Stomach (tissue), 9 donors: Measurements from ENCODE around the gene PIM3. TPM values are rescaled to one million over a fixed set of nuclear protein-coding genes. Genes with fewer than 3 reads are reported as not detected.

ENCODE experiments used
- DNase-seq, 2 donors: peaks; one replicate each; pipeline versions ENCODE4 v3.0.0 to v3.0.0-alpha.2; 2013 to 2019
- H3K27ac ChIP-seq, 5 donors: fragments of 200-600 bp in 4 of 5; sonication (generic) in 4 of 5; one replicate each; pipeline ENCODE4 v1.5.1; 2013 to 2019; ENCODE audit warnings: mild to moderate bottlenecking in 1 of 5, moderate library complexity in 1 of 5
- H3K27me3 ChIP-seq, 3 donors: fragments of 200-600 bp; sonication (generic); one replicate each; pipeline ENCODE4 v1.5.1; 2017 to 2019; ENCODE audit warnings: mixed run types in 1 of 3
- H3K36me3 ChIP-seq, 4 donors: fragments of 200-600 bp; sonication (generic); 1 replicate in 3 of 4; 2 replicates in 1 of 4; pipeline ENCODE4 v1.5.1; 2016 to 2019
- H3K4me1 ChIP-seq, 4 donors: fragments of 200-600 bp; sonication (generic); one replicate each; pipeline ENCODE4 v1.5.1; 2016 to 2019
- H3K4me3 ChIP-seq, 4 donors: fragments of 200-600 bp; sonication (generic) in 3 of 4; one replicate each; pipeline ENCODE4 v1.5.1; 2016 to 2019; ENCODE audit warnings: mild to moderate bottlenecking in 1 of 4
- H3K9me3 ChIP-seq, 4 donors: fragments of 200-600 bp; sonication (generic); one replicate each; pipeline ENCODE4 v1.5.1; 2016 to 2019
- EP300 ChIP-seq: sonication (generic); formaldehyde crosslinking; IDR thresholded peaks from one replicate; pipeline ENCODE4 v1.6.1; 2017; ENCODE audit warnings: antibody characterized with exemption
- POLR2A ChIP-seq, 4 donors: fragments of 450-650 bp; IDR thresholded peaks; one replicate each; pipeline ENCODE4 v1.6.1; 2016; ENCODE audit warnings: antibody characterized with exemption in 4 of 4, control low read depth in 2 of 4, mild to moderate bottlenecking in 1 of 4, moderate library complexity in 1 of 4
- POLR2AphosphoS5 ChIP-seq, 3 donors: sonication (generic); formaldehyde crosslinking; IDR thresholded peaks; one replicate each; pipeline ENCODE4 v1.6.1; 2016; ENCODE audit warnings: antibody characterized with exemption in 3 of 3
- WGBS, 5 donors: extraction: QIAGEN DNeasy Blood & Tissue Kit in 3 of 5; methylation state at CpG; one replicate each; pipeline versions ENCODE4 v1.1.5 to v1.1.7; 2013 to 2018; 5-methylcytosine and 5-hydroxymethylcytosine counted together
- intact Hi-C: fragments of 100-400 bp; cut with DNase I; formaldehyde crosslinking; loops from one replicate; pipeline ENCODE4 v1.15.1; 2023; ENCODE audit warnings: low total_unique reads
- polyA plus RNA-seq, 3 donors: library from polyadenylated mRNA; stranded (reverse); fragments of 200-250 nt; gene quantifications; one replicate each; pipeline ENCODE4 v1.2.3, GENCODE V29; 2013
- total RNA-seq, 5 donors: library from RNA; depleted of rRNA; stranded (reverse); fragments of >200 nt; gene quantifications; one replicate each; pipeline versions ENCODE4 v1.1.0 to v1.2.3, GENCODE V29; 2014 to 2016
- TF ChIP-seq, protein P1 (sequence below), 7 experiments: fragments of 450-650 bp in 4 of 7; fragments of 200-600 bp in 3 of 7; sonication (generic) in 3 of 7; IDR thresholded peaks; one replicate each; pipeline ENCODE4 v1.5.1; 2016 to 2019; ENCODE audit warnings: antibody characterized with exemption in 7 of 7, control low read depth in 2 of 7, mild to moderate bottlenecking in 1 of 7
- donor health status: healthy with polysubstance abuse.
- donor health status: Bipolar disorder and iron deficiency.
- donor health status: healthy.

Gene PIM3
- total and polyA plus RNA-seq, 8 donors, result 51.9 to 802 (median 84.6) TPM

DNA sequence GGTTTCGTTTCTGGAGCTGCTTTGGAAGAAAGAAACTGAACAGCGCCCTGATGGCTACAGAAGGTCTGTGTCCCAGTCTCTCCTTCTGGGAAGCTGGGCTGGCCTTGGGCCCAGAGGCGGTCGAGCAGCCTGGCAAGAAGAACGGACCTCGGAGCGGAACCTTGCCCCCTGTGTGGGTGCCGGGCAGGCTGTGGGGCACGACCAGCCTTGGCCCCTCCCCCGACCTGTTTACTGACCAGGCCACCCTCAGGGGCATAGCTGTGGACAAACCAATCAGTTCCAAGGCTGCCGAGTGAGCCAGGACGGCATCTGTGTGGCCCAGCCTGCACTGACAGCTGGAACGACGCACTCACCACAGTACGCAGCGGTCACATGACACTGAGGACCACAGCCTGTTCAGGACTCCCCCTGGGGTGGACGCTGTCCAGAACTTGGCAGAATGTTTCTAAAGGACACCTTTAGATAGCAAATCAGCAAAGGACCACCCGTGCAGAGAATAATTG lies 7.2 kb downstream of the PIM3 start:
- Histone ChIP-seq H3K36me3 (peaks cover 24 to 31% (median 28%) of the 10 kb centered on the region in 4 donors), H3K4me1 (peaks cover 83 to 99% (median 95%) of the 10 kb centered on the region in 4 donors), H3K9me3 (no peaks in the 10 kb centered on the region), H3K4me3 (peak overlapping the region in 3 of 4 donors; percentile 5 to 99 (median 24)), H3K27ac (peak overlapping the region; percentile 94 to 98 (median 98)), H3K27me3 (peaks cover 0 to 11% (median 0%) of the 10 kb centered on the region in 3 donors)
- 17 to 33% (median 24%) methylated on average over 17 to 18 of the region's 18 CpGs for WGBS, 5 donors
- intact Hi-C loops, result no loop called here
- TF ChIP-seq POLR2A (IDR thresholded peaks at IDR 0.05), result no peak
- TF ChIP-seq POLR2AphosphoS5 (IDR thresholded peaks at IDR 0.05), result peak in 1 of 3 donors; percentile 67
- DNase-seq, result peak; percentile 56 to 78

DNA sequence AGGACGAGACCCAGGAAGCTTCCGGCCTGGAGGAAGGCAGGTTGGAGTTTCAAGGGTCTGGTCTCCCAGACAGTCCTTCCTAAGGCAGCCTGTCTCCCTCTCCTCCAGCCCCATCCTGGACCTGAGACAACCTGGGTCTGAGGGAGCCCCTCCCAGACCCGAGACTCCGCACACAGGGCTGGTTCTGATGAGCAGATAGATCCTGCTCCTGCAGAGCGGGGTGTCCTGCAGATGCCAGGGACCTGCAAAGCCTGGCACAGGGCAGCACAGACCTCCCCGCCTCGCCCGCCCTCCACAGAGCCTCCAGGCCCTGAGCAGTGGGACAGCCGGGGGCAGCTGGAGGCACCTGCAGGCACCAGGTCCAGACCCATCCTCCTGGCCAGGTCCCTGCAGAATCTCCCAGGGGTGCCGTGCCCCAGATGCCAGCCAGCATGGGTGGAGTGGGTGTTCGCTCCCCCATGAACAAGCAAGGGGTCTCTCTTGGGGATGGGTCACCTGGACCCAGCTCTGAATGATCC lies 7.8 kb downstream of the PIM3 start:
- peak overlapping the region; percentile 94 to 98 (median 98) for H3K27ac ChIP-seq

DNA sequence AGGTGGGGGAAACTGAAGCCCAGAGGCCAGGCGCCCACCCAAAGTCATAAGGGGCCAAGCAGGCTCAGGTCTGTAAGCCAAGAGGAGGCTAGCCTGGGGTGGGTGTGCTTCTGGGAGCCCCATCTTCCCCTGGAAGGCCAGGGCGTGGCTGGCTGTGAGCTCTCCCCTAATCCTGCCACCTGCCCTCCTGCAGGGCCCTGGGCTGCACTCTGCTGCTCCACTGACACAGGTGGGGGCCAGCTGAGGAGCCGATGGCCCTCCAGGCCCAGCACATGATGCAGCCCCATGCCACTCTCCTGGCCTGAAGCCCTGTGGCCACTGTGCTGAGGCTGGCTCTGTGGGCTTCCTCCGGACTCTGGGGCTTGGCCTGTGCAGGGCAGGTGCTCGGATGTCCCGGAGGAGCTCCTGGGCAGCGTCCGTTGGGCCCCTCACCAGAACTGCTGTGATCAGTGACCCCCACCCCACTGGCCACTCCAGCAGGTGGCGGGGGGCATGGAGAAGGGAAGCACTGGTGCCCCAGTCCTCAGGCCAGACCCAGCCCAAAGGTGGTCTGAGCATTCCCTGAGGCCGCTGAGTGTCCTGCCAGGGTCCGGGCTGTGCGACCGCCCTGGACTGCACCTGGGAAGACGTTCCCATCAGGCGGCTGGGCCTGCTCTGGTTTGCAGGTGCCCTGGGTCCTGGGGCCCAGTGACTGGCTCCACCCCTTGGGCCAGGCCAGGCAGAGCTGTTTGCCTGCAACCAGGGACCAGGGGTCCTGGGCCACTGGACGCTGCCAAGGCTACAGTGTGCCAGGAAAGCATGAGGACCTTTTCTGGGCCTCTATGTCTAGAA lies 8.5 kb downstream of the PIM3 start:
- DNase-seq, result peak; percentile 23 to 27
- intact Hi-C loops, result no loop called here
- 82 to 96% (median 92%) methylated on average over 6 to 16 of the region's 16 CpGs for WGBS, 5 donors
- TF ChIP-seq POLR2AphosphoS5 (IDR thresholded peaks at IDR 0.05), result no peak
- peak in 1 of 4 donors; percentile 8 for TF ChIP-seq POLR2A (IDR thresholded peaks at IDR 0.05)
- no peak for TF ChIP-seq EP300
- TF ChIP-seq, protein P1, sequence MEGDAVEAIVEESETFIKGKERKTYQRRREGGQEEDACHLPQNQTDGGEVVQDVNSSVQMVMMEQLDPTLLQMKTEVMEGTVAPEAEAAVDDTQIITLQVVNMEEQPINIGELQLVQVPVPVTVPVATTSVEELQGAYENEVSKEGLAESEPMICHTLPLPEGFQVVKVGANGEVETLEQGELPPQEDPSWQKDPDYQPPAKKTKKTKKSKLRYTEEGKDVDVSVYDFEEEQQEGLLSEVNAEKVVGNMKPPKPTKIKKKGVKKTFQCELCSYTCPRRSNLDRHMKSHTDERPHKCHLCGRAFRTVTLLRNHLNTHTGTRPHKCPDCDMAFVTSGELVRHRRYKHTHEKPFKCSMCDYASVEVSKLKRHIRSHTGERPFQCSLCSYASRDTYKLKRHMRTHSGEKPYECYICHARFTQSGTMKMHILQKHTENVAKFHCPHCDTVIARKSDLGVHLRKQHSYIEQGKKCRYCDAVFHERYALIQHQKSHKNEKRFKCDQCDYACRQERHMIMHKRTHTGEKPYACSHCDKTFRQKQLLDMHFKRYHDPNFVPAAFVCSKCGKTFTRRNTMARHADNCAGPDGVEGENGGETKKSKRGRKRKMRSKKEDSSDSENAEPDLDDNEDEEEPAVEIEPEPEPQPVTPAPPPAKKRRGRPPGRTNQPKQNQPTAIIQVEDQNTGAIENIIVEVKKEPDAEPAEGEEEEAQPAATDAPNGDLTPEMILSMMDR (IDR thresholded peaks at IDR 0.05), result no peak
- Histone ChIP-seq H3K36me3 (peaks cover 11 to 18% (median 15%) of the 10 kb centered on the region in 4 donors), H3K27me3 (peaks cover 0 to 11% (median 0%) of the 10 kb centered on the region in 3 donors), H3K4me3 (no peak overlapping the region), H3K9me3 (no peaks in the 10 kb centered on the region), H3K27ac (peak overlapping the region; percentile 94 to 98 (median 98)), H3K4me1 (peaks cover 70 to 86% (median 82%) of the 10 kb centered on the region in 4 donors)

More for the DNA sequence above, 7.8 kb downstream of the PIM3 start:
- TF ChIP-seq, protein P1 (IDR thresholded peaks at IDR 0.05), result no peak
- TF ChIP-seq POLR2AphosphoS5 (IDR thresholded peaks at IDR 0.05) (no peak), POLR2A (IDR thresholded peaks at IDR 0.05) (no peak), EP300 (no peak)
- 78 to 89% (median 79%) methylated on average over 6 to 11 of the region's 11 CpGs for WGBS, 5 donors
- Histone ChIP-seq H3K36me3 (peaks cover 18 to 25% (median 21%) of the 10 kb centered on the region in 4 donors), H3K4me1 (peaks cover 77 to 93% (median 89%) of the 10 kb centered on the region in 4 donors), H3K4me3 (no peak overlapping the region), H3K27me3 (peaks cover 0 to 11% (median 0%) of the 10 kb centered on the region in 3 donors), H3K9me3 (no peaks in the 10 kb centered on the region)
- intact Hi-C loops, result no loop called here
- peak; percentile 20 to 34 for DNase-seq

DNA sequence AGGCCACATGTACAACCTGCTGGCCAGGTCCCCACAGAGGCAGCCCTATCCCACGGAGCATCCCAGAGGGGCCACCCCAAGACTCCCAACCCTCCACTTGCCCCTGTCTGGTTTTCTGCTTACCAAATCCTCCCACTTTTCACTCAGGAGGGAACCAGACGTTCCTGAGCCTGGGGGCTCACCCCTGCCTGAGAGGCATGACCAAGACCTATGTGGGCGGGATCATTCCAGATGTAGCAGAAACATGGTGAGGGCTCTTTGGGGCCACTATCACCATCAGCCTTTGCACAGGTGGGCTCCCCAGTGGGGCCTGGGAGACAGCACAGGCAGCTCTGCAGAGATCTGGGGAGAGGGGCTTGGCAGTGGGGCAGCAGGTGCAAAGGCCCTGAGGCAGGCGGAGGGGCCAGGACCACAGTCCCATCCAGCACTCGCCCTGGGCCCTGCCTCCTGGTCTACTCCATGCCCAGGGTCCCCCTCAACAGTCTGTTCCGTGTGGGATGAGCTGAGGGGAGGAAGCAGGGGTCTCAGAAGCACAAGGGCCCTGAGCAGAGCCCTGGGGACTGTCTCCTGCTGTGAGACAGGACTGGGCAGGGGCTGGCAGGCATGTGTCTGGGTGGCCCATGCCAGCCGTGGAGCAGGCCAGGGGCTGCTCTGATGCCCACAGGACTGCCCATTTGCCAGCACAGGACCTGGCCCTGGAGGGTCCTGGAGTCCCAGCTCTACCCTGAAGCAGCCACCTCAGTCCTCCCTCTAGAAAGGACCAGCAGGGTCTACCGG lies 9.4 kb downstream of the PIM3 start:
- no peak overlapping the region for H3K4me3 ChIP-seq
- 77 to 90% (median 82%) methylated on average over 3 to 8 of the region's 8 CpGs for WGBS, 5 donors
- intact Hi-C loops, result no loop called here

More for the DNA sequence above, 9.4 kb downstream of the PIM3 start:
- peak; percentile 21 to 26 for DNase-seq
- H3K27me3 ChIP-seq, result peaks cover 0 to 11% (median 0%) of the 10 kb centered on the region in 3 donors
- TF ChIP-seq, protein P1 (IDR thresholded peaks at IDR 0.05), result no peak
- no peak for TF ChIP-seq POLR2AphosphoS5 (IDR thresholded peaks at IDR 0.05)
- no peak for TF ChIP-seq POLR2A (IDR thresholded peaks at IDR 0.05)
- no peaks in the 10 kb centered on the region for H3K9me3 ChIP-seq
- peaks cover 63 to 77% (median 73%) of the 10 kb centered on the region in 4 donors for H3K4me1 ChIP-seq
- peak overlapping the region; percentile 94 to 98 (median 98) for H3K27ac ChIP-seq
- H3K36me3 ChIP-seq, result peaks cover 4 to 9% (median 6%) of the 10 kb centered on the region in 4 donors
